HEK293T (cell line): Measurements from ENCODE around the gene CHRD.

Experiments
- CTBP1 ChIP-seq: fragments of 450-650 bp; IDR thresholded peaks from 2 replicates; pipeline ENCODE4 v1.6.1; 2016; ENCODE audit warnings: borderline replicate concordance
- FOXA1 ChIP-seq: fragments of 450-650 bp; IDR thresholded peaks from 2 replicates; pipeline ENCODE4 v1.6.1; 2016; ENCODE audit warnings: mild to moderate bottlenecking

DNA sequence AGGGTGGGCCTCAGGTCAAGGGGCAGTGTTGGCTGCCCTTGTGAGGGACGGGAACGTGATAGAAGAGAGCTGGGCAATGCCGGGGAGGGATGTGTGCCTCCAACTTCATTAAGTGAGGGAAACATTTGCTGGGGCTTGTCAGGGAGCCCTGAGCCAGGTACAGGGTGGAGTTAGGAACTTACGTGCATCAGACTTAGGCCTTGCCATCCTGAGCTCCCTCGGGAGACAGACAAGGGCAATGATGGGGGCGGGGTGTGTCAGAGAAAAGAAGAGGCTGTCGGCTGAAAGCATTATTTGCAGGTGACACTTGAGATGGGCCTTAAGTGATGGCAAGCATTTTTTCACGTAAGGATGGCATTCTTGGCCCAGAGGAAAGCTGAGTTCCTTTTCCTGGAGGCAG is 40.9 kb upstream of the CHRD start:
- TF ChIP-seq FOXA1 (no peak), CTBP1 (no peak)
